A204.1 (cell line): ENCODE results near the gene RFX1.
A peak's percentile ranks its signal among the peaks of the same experiment; 100 is the strongest.
"Not testable (repeated sequence)": the region's sequence is repeated elsewhere in the genome, so short reads cannot be mapped to it uniquely, and the experiment has no call there.

ENCODE experiments used
- FAIRE-seq: peaks from 2 replicates; lab custom pipeline; 2012; peaks lifted over from hg19 to GRCh38; lab: Jason Lieb, UNC

The RFX1 gene

GRCh38 chr19:14006085-14006765 lies at the start of gene RFX1:
Gene RFX1, minus strand, starts transcription at chr19:14006320. Its CDS starts 12,477 bp downstream, at chr19:13993843.
- peak; percentile 97 for FAIRE-seq

- no peak for FAIRE-seq
Measured at GRCh38 chr19:14055396-14055795, 49.3 kb upstream of the RFX1 start.

GRCh38 chr19:14054721-14055120 lies 48.6 kb upstream of the RFX1 start:
- no peak for FAIRE-seq

- no peak for FAIRE-seq
Measured at GRCh38 chr19:14054099-14054498, 48.0 kb upstream of the RFX1 start.

GRCh38 chr19:14053500-14053899 lies 47.4 kb upstream of the RFX1 start:
- no peak for FAIRE-seq

- FAIRE-seq = no peak
Measured at GRCh38 chr19:14053032-14053431, 46.9 kb upstream of the RFX1 start.

GRCh38 chr19:14052470-14052869 lies 46.4 kb upstream of the RFX1 start:
- FAIRE-seq = no peak

- FAIRE-seq = no peak
Measured at GRCh38 chr19:14051980-14052379, 45.9 kb upstream of the RFX1 start.

- FAIRE-seq = not testable (repeated sequence)
Measured at GRCh38 chr19:14050961-14051360, 44.8 kb upstream of the RFX1 start.

GRCh38 chr19:14050512-14050911 lies 44.4 kb upstream of the RFX1 start:
- FAIRE-seq = no peak

GRCh38 chr19:14048443-14049153 lies 42.5 kb upstream of the RFX1 start:
- no peak for FAIRE-seq

- FAIRE-seq = not testable (repeated sequence)
Measured at GRCh38 chr19:14047866-14048265, 41.7 kb upstream of the RFX1 start.

- not testable (repeated sequence) for FAIRE-seq
Measured at GRCh38 chr19:14042659-14043608, 36.8 kb upstream of the RFX1 start.

GRCh38 chr19:14039181-14039580 lies 33.1 kb upstream of the RFX1 start:
- no peak for FAIRE-seq

- FAIRE-seq = no peak
Measured at GRCh38 chr19:14035706-14036105, 29.6 kb upstream of the RFX1 start.

- not testable (repeated sequence) for FAIRE-seq
Measured at GRCh38 chr19:14035159-14035558, 29.0 kb upstream of the RFX1 start.

GRCh38 chr19:14033946-14034345 lies 27.8 kb upstream of the RFX1 start:
- no peak for FAIRE-seq

GRCh38 chr19:14031719-14032480 lies 25.8 kb upstream of the RFX1 start, which contains the start of gene IL27RA:
Gene IL27RA, plus strand, starts transcription at chr19:14031762. Its CDS starts 111 bp downstream, at chr19:14031873.
- FAIRE-seq = no peak

- FAIRE-seq = no peak
Measured at GRCh38 chr19:14030997-14031718, 25.0 kb upstream of the RFX1 start.

- FAIRE-seq = no peak
Measured at GRCh38 chr19:14028901-14029300, 22.8 kb upstream of the RFX1 start.

GRCh38 chr19:14027856-14028450 lies 21.8 kb upstream of the RFX1 start, which contains the start of gene RLN3:
Gene RLN3, plus strand, starts transcription at chr19:14028148. Its CDS starts 57 bp downstream, at chr19:14028205.
- FAIRE-seq = no peak
